Colonic mucosa (tissue), 4 donors: Measurements from ENCODE around the gene ERBB2. TPM values are rescaled to one million over a fixed set of nuclear protein-coding genes. Genes with fewer than 3 reads are reported as not detected.

Experiments used
- DNase-seq: peaks from one replicate; pipeline ENCODE4 v3.0.0-alpha.2; 2020
- H3K27ac ChIP-seq: fragments of 200-600 bp; one replicate; pipeline ENCODE4 v1.8.0; 2021
- H3K27me3 ChIP-seq: fragments of 200-600 bp; one replicate; pipeline ENCODE4 v1.8.0; 2021
- H3K36me3 ChIP-seq: fragments of 200-600 bp; one replicate; pipeline ENCODE4 v1.8.0; 2021
- H3K4me1 ChIP-seq: fragments of 200-600 bp; one replicate; pipeline ENCODE4 v1.8.0; 2021; ENCODE audit warnings: mild to moderate bottlenecking
- H3K4me3 ChIP-seq: fragments of 200-600 bp; one replicate; pipeline ENCODE4 v1.8.0; 2021
- H3K9ac ChIP-seq, 2 donors: one replicate each; pipeline ENCODE4 v1.7.0; 2013; ENCODE audit warnings: control low read depth in 2 of 2, low read depth in 2 of 2, low read length in 2 of 2
- H3K9me3 ChIP-seq: fragments of 200-600 bp; one replicate; pipeline ENCODE4 v1.8.0; 2021
- CTCF ChIP-seq: fragments of 200-600 bp; IDR thresholded peaks from one replicate; pipeline ENCODE4 v1.8.0; 2022; ENCODE audit warnings: antibody characterized with exemption, mild to moderate bottlenecking
- intact Hi-C: fragments of 100-400 bp; cut with DNase I; formaldehyde crosslinking; loops from one replicate; pipeline ENCODE4 v1.14.1; 2022
- microRNA-seq: library from miRNA; unstranded; fragments of <30 nt; microRNA quantifications from one replicate; pipeline ENCODE4, GENCODE V29; 2019
- total RNA-seq, 2 donors: library from RNA; stranded (reverse); fragmentation: NEBNext Ultra II Directional in 1 of 2; extraction: Animal tissue kit (Norgen Biotek cat#: 25700) in 1 of 2; gene quantifications; one replicate each; pipeline ENCODE4 v1.2.1, GENCODE V29; 2021
- donor health status: healthy.
- donor health status: DM: no; HTN: no; CAD: no.
- donor health status: DM: no; HTN: no; CAD: no.

Gene ERBB2
- total RNA-seq, 2 donors from 2014 or later, result 153 to 174 TPM

GRCh38 chr17:39776252-39776651, 76.4 kb downstream of the ERBB2 start:
- no peak for TF ChIP-seq CTCF
- no peaks in the 10 kb centered on the region for H3K27me3 ChIP-seq
- peak overlapping the region in 1 of 2 donors; percentile 43 for H3K9ac ChIP-seq
- H3K36me3 ChIP-seq, result no peaks in the 10 kb centered on the region
- no peaks in the 10 kb centered on the region for H3K4me1 ChIP-seq
- no peak for DNase-seq
- H3K4me3 ChIP-seq, result no peak overlapping the region
- intact Hi-C loops, result loop anchor here (10.0 kb wide), 1 partner anchor 69 kb away; no protein-coding TSS in a partner anchor
- H3K27ac ChIP-seq, result peak overlapping the region; percentile 34
- H3K9me3 ChIP-seq, result no peaks in the 10 kb centered on the region

GRCh38 chr17:39777534-39778365, 77.9 kb downstream of the ERBB2 start:
- Histone ChIP-seq H3K36me3 (no peaks in the 10 kb centered on the region), H3K4me1 (no peaks in the 10 kb centered on the region), H3K9ac (peak overlapping the region; percentile 13 to 44), H3K27ac (peak overlapping the region; percentile 30), H3K9me3 (no peaks in the 10 kb centered on the region), H3K27me3 (no peaks in the 10 kb centered on the region), H3K4me3 (peak overlapping the region; percentile 5)
- no peak for TF ChIP-seq CTCF
- no peak for DNase-seq
- intact Hi-C loops, result loop anchor here (10.0 kb wide), 1 partner anchor 67 kb away; no protein-coding TSS in a partner anchor

Small RNA genes within 50 kb of the gene (microRNA-seq; reads per million reads assigned to microRNA genes)
- 2.8 reads per million for gene MIR4728

Other genes starting within 250 kb of the ERBB2 start
- gene MED1, start 248.8 kb upstream of the ERBB2 start, total RNA-seq, result 10 to 100 TPM; 29.1 to 31.2 TPM
- 10 to 100 TPM; 40.1 to 55.3 TPM for gene CDK12, start 238.6 kb upstream of the ERBB2 start, total RNA-seq
- not detected for gene NEUROD2, start 92.1 kb upstream of the ERBB2 start, total RNA-seq
- gene PPP1R1B, start 73.1 kb upstream of the ERBB2 start, total RNA-seq, result 100 to 1,000 TPM; 331 to 350 TPM
- gene STARD3, start 62.9 kb upstream of the ERBB2 start, total RNA-seq, result 10 to 100 TPM; 30.0 to 41.3 TPM
- 1 to 10 TPM in 1 of 2 donors, under 1 TPM in 1; 0.49 to 1.2 TPM for gene TCAP, start 34.7 kb upstream of the ERBB2 start, total RNA-seq
- under 1 TPM in 1 of 2 donors, not detected in 1; 0.47 TPM for gene PNMT, start 31.6 kb upstream of the ERBB2 start, total RNA-seq
- 10 to 100 TPM; 37.3 to 42.0 TPM for gene PGAP3, start 12.0 kb upstream of the ERBB2 start, total RNA-seq
- 100 to 1,000 TPM in 1 of 2 donors, 10 to 100 TPM in 1; 74.1 to 103 TPM for gene MIEN1, start 30.5 kb downstream of the ERBB2 start, total RNA-seq
- gene GRB7, start 37.9 kb downstream of the ERBB2 start, total RNA-seq, result 10 to 100 TPM; 22.4 to 40.9 TPM
- 1 to 10 TPM; 1.8 to 2.0 TPM for gene IKZF3, start 164.2 kb downstream of the ERBB2 start, total RNA-seq
- not detected for gene ZPBP2, start 168.1 kb downstream of the ERBB2 start, total RNA-seq
- 10 to 100 TPM; 68.2 to 79.7 TPM for gene GSDMB, start 218.6 kb downstream of the ERBB2 start, total RNA-seq
- gene ORMDL3, start 227.5 kb downstream of the ERBB2 start, total RNA-seq, result 10 to 100 TPM; 57.2 to 69.3 TPM
- not detected for gene LRRC3C, start 227.7 kb downstream of the ERBB2 start, total RNA-seq